GM12892 (cell line): ENCODE results near the gene SYCP3.

Source experiments
- POLR2A ChIP-seq: IDR thresholded peaks from 2 replicates; pipeline ENCODE4 v1.6.1; 2011; ENCODE audit warnings: low read depth, low read length, control low read depth
- POLR2AphosphoS5 ChIP-seq: IDR thresholded peaks from 2 replicates; pipeline ENCODE4 v1.6.1; 2011; ENCODE audit warnings: low read depth, low read length, control low read depth
- TAF1 ChIP-seq: IDR thresholded peaks from 2 replicates; pipeline ENCODE4 v1.6.1; 2011; ENCODE audit warnings: low read depth, mild to moderate bottlenecking, control low read depth, low read length, borderline replicate concordance

GRCh38 chr12:101763246-101763931 is 24.1 kb upstream of the SYCP3 start:
- TF ChIP-seq POLR2A (no peak), POLR2AphosphoS5 (no peak), TAF1 (no peak)
